Measurements from ENCODE around the gene SPARCL1. TPM values are rescaled to one million over a fixed set of nuclear protein-coding genes. Genes with fewer than 3 reads are reported as not detected.

The SPARCL1 gene
- total and polyA plus RNA-seq, 2 of the 13 experiments (the other 11 are each of a cell fraction or from before 2014, with no cell fraction given), result 0.04 TPM; not detected in 1

DNA sequence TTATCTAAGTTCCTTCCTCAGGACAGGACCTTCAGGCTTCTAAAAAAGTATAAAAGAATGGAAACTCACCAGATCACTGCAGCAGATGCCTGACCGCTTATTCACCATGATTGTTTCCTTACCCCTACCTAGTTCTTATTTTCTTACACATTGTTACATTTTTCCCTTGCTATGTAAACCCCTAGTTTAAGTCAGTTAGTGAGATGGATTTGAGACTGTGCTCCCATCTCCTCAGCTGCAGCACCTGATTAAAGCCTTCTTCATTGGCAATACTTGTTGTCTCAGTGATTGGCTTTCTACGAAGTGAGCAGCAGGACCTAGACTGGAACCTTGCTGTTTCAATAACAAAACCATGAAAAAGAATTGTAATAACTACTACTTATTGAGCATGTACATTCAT is 4.7 kb downstream of the SPARCL1 start:
- no peak for TF ChIP-seq HOXA7 (CRISPR knock-in tag; IDR thresholded peaks at IDR 0.05)
- TF ChIP-seq TCF7L2 (IDR thresholded peaks at IDR 0.05; ENCODE audit: low read depth, low read length), result no peak
- TF ChIP-seq ZNF713 (CRISPR knock-in tag; IDR thresholded peaks at IDR 0.05), result no peak
- no peak for TF ChIP-seq HCFC1 (IDR thresholded peaks at IDR 0.05; ENCODE audit: low read depth, low read length)
- TF ChIP-seq, protein P1, sequence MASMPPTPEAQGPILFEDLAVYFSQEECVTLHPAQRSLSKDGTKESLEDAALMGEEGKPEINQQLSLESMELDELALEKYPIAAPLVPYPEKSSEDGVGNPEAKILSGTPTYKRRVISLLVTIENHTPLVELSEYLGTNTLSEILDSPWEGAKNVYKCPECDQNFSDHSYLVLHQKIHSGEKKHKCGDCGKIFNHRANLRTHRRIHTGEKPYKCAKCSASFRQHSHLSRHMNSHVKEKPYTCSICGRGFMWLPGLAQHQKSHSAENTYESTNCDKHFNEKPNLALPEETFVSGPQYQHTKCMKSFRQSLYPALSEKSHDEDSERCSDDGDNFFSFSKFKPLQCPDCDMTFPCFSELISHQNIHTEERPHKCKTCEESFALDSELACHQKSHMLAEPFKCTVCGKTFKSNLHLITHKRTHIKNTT (CRISPR knock-in tag; IDR thresholded peaks at IDR 0.05), result no peak
- TF ChIP-seq ZFY (CRISPR knock-in tag; IDR thresholded peaks at IDR 0.05), result no peak
- TF ChIP-seq MAFK (conservative IDR thresholded peaks at IDR 0.05 in 1 of 2, IDR thresholded peaks at IDR 0.05 in 1 of 2; ENCODE audit: low read length in 2 of 2), result no peak
- TF ChIP-seq ZFP37 (CRISPR knock-in tag; IDR thresholded peaks at IDR 0.05; ENCODE audit: borderline replicate concordance), result no peak
- TF ChIP-seq ELF4 (CRISPR knock-in tag; IDR thresholded peaks at IDR 0.05; ENCODE audit: borderline replicate concordance), result no peak
- no peak for TF ChIP-seq ZNF12 (CRISPR knock-in tag; IDR thresholded peaks at IDR 0.05)
- TF ChIP-seq, protein P2, sequence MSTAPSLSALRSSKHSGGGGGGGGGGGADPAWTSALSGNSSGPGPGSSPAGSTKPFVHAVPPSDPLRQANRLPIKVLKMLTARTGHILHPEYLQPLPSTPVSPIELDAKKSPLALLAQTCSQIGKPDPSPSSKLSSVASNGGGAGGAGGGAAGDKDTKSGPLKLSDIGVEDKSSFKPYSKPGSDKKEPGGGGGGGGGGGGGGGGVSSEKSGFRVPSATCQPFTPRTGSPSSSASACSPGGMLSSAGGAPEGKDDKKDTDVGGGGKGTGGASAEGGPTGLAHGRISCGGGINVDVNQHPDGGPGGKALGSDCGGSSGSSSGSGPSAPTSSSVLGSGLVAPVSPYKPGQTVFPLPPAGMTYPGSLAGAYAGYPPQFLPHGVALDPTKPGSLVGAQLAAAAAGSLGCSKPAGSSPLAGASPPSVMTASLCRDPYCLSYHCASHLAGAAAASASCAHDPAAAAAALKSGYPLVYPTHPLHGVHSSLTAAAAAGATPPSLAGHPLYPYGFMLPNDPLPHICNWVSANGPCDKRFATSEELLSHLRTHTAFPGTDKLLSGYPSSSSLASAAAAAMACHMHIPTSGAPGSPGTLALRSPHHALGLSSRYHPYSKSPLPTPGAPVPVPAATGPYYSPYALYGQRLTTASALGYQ (CRISPR knock-in tag; IDR thresholded peaks at IDR 0.05), result no peak
- no peak for TF ChIP-seq ZFAT (CRISPR knock-in tag; conservative IDR thresholded peaks at IDR 0.05)
- no peak for TF ChIP-seq ZNF563 (CRISPR knock-in tag; IDR thresholded peaks at IDR 0.05)
- TF ChIP-seq ZSCAN22 (CRISPR knock-in tag; IDR thresholded peaks at IDR 0.05), result no peak
- TF ChIP-seq, protein P3, sequence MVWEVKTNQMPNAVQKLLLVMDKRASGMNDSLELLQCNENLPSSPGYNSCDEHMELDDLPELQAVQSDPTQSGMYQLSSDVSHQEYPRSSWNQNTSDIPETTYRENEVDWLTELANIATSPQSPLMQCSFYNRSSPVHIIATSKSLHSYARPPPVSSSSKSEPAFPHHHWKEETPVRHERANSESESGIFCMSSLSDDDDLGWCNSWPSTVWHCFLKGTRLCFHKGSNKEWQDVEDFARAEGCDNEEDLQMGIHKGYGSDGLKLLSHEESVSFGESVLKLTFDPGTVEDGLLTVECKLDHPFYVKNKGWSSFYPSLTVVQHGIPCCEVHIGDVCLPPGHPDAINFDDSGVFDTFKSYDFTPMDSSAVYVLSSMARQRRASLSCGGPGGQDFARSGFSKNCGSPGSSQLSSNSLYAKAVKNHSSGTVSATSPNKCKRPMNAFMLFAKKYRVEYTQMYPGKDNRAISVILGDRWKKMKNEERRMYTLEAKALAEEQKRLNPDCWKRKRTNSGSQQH (CRISPR knock-in tag; IDR thresholded peaks at IDR 0.05; ENCODE audit: low read depth), result no peak
- no peak for TF ChIP-seq MYNN (CRISPR knock-in tag; IDR thresholded peaks at IDR 0.05; ENCODE audit: low read depth)
- no peak for TF ChIP-seq ZNF543 (CRISPR knock-in tag; IDR thresholded peaks at IDR 0.05)
- H3K4me2 ChIP-seq (ENCODE audit: low read depth, low read length), result no peak overlapping the region
- CTCF ChIA-PET (ENCODE audit: low intra/inter-chr PET ratio, low total read pairs), result no interaction called here
- peaks cover 16% of the 10 kb centered on the region for H3K9me3 ChIP-seq (ENCODE audit: low read length)
- H3K79me2 ChIP-seq (ENCODE audit: insufficient read depth, low read length), result no peaks in the 10 kb centered on the region
- H3K4me1 ChIP-seq (ENCODE audit: insufficient read depth, low read length), result no peaks in the 10 kb centered on the region
- no peak overlapping the region for H2AFZ ChIP-seq (ENCODE audit: low read length)
- in situ Hi-C loops (cut with HindIII; ENCODE audit: extremely low pct_ligation_motif_present, low pct_unique_long_range_greater_than_20kb), result no loop called here
- DNase-seq (ENCODE audit: low spot score) (no peak), ATAC-seq (no peak), FAIRE-seq (no peak)
- no peaks in the 10 kb centered on the region for H4K20me1 ChIP-seq (ENCODE audit: insufficient read depth, low read length)
- H3K9ac ChIP-seq (ENCODE audit: insufficient read depth, low read depth, low read length), result no peak overlapping the region
- H3K4me3 ChIP-seq (replicated peaks in 1 of 3; ENCODE audit: insufficient read depth in 1 of 3, low read depth in 2 of 3, low read length in 3 of 3), result no peak overlapping the region
- H3K36me3 ChIP-seq (replicated peaks in 1 of 2; ENCODE audit: control insufficient read depth in 1 of 2, insufficient read depth in 2 of 2, low read length in 2 of 2), result no peaks in the 10 kb centered on the region
- POLR2A ChIA-PET, result no interaction called here
- H3K27ac ChIP-seq (ENCODE audit: extremely low read length, insufficient read depth, low read length), result no peak overlapping the region
- no peaks in the 10 kb centered on the region for H3K27me3 ChIP-seq (ENCODE audit: control insufficient read depth in 1 of 2, insufficient read depth in 2 of 2, low read length in 2 of 2)
- intact Hi-C loops (cut with micrococcal nuclease; ENCODE audit: unreplicated experiment), result no loop called here
- 61% methylated on average over 2 of the region's 2 CpGs for WGBS (ENCODE audit: low lambda C conversion rate)
- no TSS peak for BruUV-seq (replicated peaks)
